ENCODE measurements around the gene SPRED2. TPM values are rescaled to one million over a fixed set of nuclear protein-coding genes. Genes with fewer than 3 reads are reported as not detected.

Gene SPRED2
- total RNA-seq, 4 donors from 2014 or later = 12.5 to 21.2 (median 13.8) TPM

GRCh38 chr2:65374575-65374974, 57.8 kb downstream of the SPRED2 start:
- Histone ChIP-seq H3K36me3 (no peaks in the 10 kb centered on the region), H3K4me3 (no peak overlapping the region), H3K27ac (no peak overlapping the region), H3K9me3 (no peaks in the 10 kb centered on the region), H3K27me3 (no peaks in the 10 kb centered on the region), H3K4me1 (peaks cover 0 to 38% (median 3%) of the 10 kb centered on the region in 3 donors)
- 65 to 74% methylated on average over 2 to 3 of the region's 3 CpGs for WGBS, 2 donors (ENCODE audit: low coverage in 1 of 2)
- no peak for ATAC-seq
- TF ChIP-seq POLR2AphosphoS5 (IDR thresholded peaks at IDR 0.05) = no peak
- no peak for TF ChIP-seq CTCF (IDR thresholded peaks at IDR 0.05)
- no peak for TF ChIP-seq EP300 (IDR thresholded peaks at IDR 0.05)
- TF ChIP-seq POLR2A (IDR thresholded peaks at IDR 0.05) = no peak

GRCh38 chr2:65373365-65373918, 59.0 kb downstream of the SPRED2 start:
- TF ChIP-seq POLR2AphosphoS5 (IDR thresholded peaks at IDR 0.05) (no peak), EP300 (IDR thresholded peaks at IDR 0.05) (no peak), POLR2A (IDR thresholded peaks at IDR 0.05) (no peak), CTCF (IDR thresholded peaks at IDR 0.05) (no peak)
- H3K4me3 ChIP-seq = no peak overlapping the region
- no peak overlapping the region for H3K27ac ChIP-seq
- H3K9me3 ChIP-seq = no peaks in the 10 kb centered on the region
- H3K4me1 ChIP-seq = peaks cover 0 to 38% (median 3%) of the 10 kb centered on the region in 3 donors
- ATAC-seq = no peak
- no peaks in the 10 kb centered on the region for H3K36me3 ChIP-seq
- 75 to 100% methylated on average over 1 of the region's 1 CpG for WGBS, 2 donors (ENCODE audit: low coverage in 1 of 2)
- no peaks in the 10 kb centered on the region for H3K27me3 ChIP-seq

- Histone ChIP-seq H3K36me3 (no peaks in the 10 kb centered on the region), H3K27ac (no peak overlapping the region), H3K9me3 (no peaks in the 10 kb centered on the region), H3K4me3 (no peak overlapping the region), H3K4me1 (peaks cover 0 to 41% (median 9%) of the 10 kb centered on the region in 3 donors), H3K27me3 (no peaks in the 10 kb centered on the region)
- no peak for ATAC-seq
- no peak for TF ChIP-seq EP300 (IDR thresholded peaks at IDR 0.05)
- no peak for TF ChIP-seq POLR2A (IDR thresholded peaks at IDR 0.05)
- no peak for TF ChIP-seq POLR2AphosphoS5 (IDR thresholded peaks at IDR 0.05)
- TF ChIP-seq CTCF (IDR thresholded peaks at IDR 0.05) = no peak
- 89 to 100% methylated on average over 1 of the region's 1 CpG for WGBS, 2 donors (ENCODE audit: low coverage in 1 of 2)
These were observed 59.8 kb downstream of the SPRED2 start for GRCh38 chr2:65372619-65373018.

GRCh38 chr2:65371074-65371434, 61.3 kb downstream of the SPRED2 start:
- ATAC-seq = no peak
- no peak overlapping the region for H3K4me3 ChIP-seq
- peaks cover 0 to 52% (median 14%) of the 10 kb centered on the region in 3 donors for H3K4me1 ChIP-seq

More at GRCh38 chr2:65371074-65371434, 61.3 kb downstream of the SPRED2 start:
- 52 to 88% methylated on average over 3 to 4 of the region's 4 CpGs for WGBS, 2 donors (ENCODE audit: low coverage in 1 of 2)
- H3K27ac ChIP-seq = no peak overlapping the region
- no peaks in the 10 kb centered on the region for H3K9me3 ChIP-seq
- H3K36me3 ChIP-seq = no peaks in the 10 kb centered on the region
- no peak for TF ChIP-seq EP300 (IDR thresholded peaks at IDR 0.05)
- TF ChIP-seq CTCF (IDR thresholded peaks at IDR 0.05) = no peak
- TF ChIP-seq POLR2AphosphoS5 (IDR thresholded peaks at IDR 0.05) = no peak
- TF ChIP-seq POLR2A (IDR thresholded peaks at IDR 0.05) = no peak
- H3K27me3 ChIP-seq = no peaks in the 10 kb centered on the region
